Stimulated activated CD8-positive, alpha-beta memory T cell treated with anti-CD3 and anti-CD28 coated beads, Interleukin-15, amount 100 ng/mL, for 4 hours (primary cell): Measurements from ENCODE around the gene AK8.

Source experiments
- DNase-seq, 2 donors: peaks; one replicate each; pipeline ENCODE4 v3.0.0-alpha.2; 2020; ENCODE audit warnings: low read depth in 2 of 2

Gene AK8

GRCh38 chr9:132858751-132859150 is 19.3 kb downstream of the AK8 start:
- no peak for DNase-seq

- no peak for DNase-seq
Measured at GRCh38 chr9:132857616-132858342, 20.3 kb downstream of the AK8 start.

- DNase-seq, result no peak
Measured at GRCh38 chr9:132857031-132857430, 21.1 kb downstream of the AK8 start.

GRCh38 chr9:132855904-132856303 is 22.2 kb downstream of the AK8 start:
- DNase-seq, result no peak

- no peak for DNase-seq
Measured at GRCh38 chr9:132854832-132855231, 23.3 kb downstream of the AK8 start.

GRCh38 chr9:132853482-132853881 is 24.6 kb downstream of the AK8 start:
- DNase-seq, result no peak

- no peak for DNase-seq
Measured at GRCh38 chr9:132849185-132849706, 28.8 kb downstream of the AK8 start.

- no peak for DNase-seq
Measured at GRCh38 chr9:132846918-132847515, 31.1 kb downstream of the AK8 start.

- no peak for DNase-seq
Measured at GRCh38 chr9:132846109-132846917, 31.8 kb downstream of the AK8 start.

- DNase-seq, result no peak
Measured at GRCh38 chr9:132842124-132843044, 35.7 kb downstream of the AK8 start.

- DNase-seq, result no peak
Measured at GRCh38 chr9:132840980-132841379, 37.1 kb downstream of the AK8 start.

GRCh38 chr9:132838291-132838690 is 39.8 kb downstream of the AK8 start:
- no peak for DNase-seq

- no peak for DNase-seq
Measured at GRCh38 chr9:132837501-132838286, 40.4 kb downstream of the AK8 start.

- DNase-seq, result no peak
Measured at GRCh38 chr9:132834343-132834742, 43.7 kb downstream of the AK8 start.

- no peak for DNase-seq
Measured at GRCh38 chr9:132833550-132834121, 44.4 kb downstream of the AK8 start.

GRCh38 chr9:132832171-132832881 is 45.8 kb downstream of the AK8 start:
- DNase-seq, result no peak

GRCh38 chr9:132828201-132828770 is 49.8 kb downstream of the AK8 start:
- no peak for DNase-seq

GRCh38 chr9:132827366-132827765 is 50.7 kb downstream of the AK8 start:
- no peak for DNase-seq

- DNase-seq, result no peak
Measured at GRCh38 chr9:132826621-132827365, 51.3 kb downstream of the AK8 start.
